ENCODE results near the gene HIGD2A.

The HIGD2A gene, protein sequence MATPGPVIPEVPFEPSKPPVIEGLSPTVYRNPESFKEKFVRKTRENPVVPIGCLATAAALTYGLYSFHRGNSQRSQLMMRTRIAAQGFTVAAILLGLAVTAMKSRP

GRCh38 chr5:176388444-176389134 lies at the start of gene HIGD2A, which contains the start of gene NOP16:
Gene HIGD2A, plus strand, starts transcription at chr5:176388751. Its CDS starts 69 bp downstream, at chr5:176388820.
Gene NOP16, minus strand, starts transcription at chr5:176388598. Its CDS starts 59 bp downstream, at chr5:176388539.
- peak; percentile 99 for DNase-seq

GRCh38 chr5:176339304-176339703 lies 49.2 kb upstream of the HIGD2A start:
- DNase-seq, result no peak

- no peak for DNase-seq
These were observed 47.0 kb upstream of the HIGD2A start for GRCh38 chr5:176341325-176342157.

- DNase-seq, result no peak
These were observed 46.4 kb upstream of the HIGD2A start for GRCh38 chr5:176342158-176342483.

- no peak for DNase-seq
These were observed 45.6 kb upstream of the HIGD2A start for GRCh38 chr5:176342766-176343458.

DNA sequence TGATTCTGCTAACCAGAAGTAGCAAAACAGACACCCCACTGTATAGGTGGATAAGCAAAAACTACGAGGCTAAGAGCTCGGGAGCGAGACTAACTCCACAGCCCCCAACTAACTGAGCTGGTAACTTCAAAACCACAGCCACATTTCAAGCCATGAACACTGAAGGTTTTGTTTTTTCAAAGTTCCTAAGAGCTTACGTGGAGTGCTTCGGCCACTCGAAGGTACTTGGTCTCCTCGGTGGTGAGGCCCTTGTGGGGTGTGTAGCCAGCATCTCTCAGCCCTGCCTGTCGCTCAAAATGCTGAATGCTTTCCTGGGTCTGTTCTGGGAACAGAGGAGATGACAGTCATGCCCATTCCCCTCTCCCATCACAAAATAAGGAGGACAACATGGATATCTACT lies 38.1 kb upstream of the HIGD2A start:
- DNase-seq, result no peak

DNA sequence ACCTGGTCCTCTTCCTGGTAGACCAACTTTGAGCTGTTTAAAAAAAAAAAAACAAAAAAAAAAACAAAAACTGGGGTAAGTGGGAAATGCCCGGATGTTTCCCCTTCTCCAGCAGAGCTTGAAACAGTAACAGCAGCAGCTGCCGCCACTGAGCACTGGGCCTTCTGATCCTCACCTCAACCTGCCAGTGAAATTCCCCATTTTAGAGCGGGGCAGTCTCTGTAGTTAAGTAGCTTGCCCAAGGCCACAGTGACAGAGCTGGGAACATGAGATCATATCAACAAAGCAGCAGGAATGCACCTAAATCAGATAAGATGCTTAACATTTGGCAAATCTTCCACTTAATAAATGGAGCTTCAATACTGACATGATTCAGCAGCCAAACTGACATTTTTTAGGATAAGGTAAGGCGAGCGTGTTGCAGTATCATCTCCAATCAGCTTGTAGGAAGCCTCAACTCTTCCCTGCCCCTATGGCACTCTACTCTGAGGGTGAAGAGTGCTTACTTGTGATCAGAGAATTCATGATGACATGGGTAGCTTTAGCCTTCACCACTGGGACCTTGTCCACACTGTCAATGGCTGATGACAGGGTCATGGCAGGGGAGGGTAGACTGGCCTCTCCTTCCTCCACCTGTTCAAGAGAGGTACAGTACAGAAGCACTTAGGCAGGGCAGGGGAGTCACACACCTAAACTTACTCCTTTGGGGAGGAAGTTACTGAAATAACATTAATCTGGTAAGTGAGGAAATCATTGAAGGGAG lies 36.3 kb upstream of the HIGD2A start:
- DNase-seq, result no peak

DNA sequence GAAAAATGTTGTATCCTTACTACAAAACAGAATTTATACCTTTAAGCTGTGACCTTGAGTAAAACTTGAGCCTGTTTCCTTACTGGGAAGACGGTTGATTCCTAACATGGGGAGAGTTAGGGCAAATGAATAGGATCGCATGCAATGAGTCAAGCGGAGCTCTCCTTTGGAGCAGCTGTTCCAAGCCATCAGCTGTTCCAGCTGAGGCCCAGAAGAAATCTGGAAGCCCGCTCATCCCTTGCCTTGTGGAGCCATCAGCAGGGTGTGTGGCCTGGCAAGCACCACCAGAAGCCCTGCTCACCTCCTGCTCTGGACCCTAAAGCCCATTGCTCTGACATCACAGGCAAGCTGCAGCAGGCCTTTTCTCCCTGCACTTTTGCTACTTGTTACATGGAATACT lies 35.0 kb upstream of the HIGD2A start:
- DNase-seq, result no peak

- DNase-seq, result no peak
These were observed 33.0 kb upstream of the HIGD2A start for GRCh38 chr5:176355400-176356178.

- DNase-seq, result no peak
These were observed 32.4 kb upstream of the HIGD2A start for GRCh38 chr5:176356179-176356566.

- no peak for DNase-seq
These were observed 28.9 kb upstream of the HIGD2A start for GRCh38 chr5:176359658-176360057.

- DNase-seq, result no peak
These were observed 27.6 kb upstream of the HIGD2A start for GRCh38 chr5:176360894-176361436.

- DNase-seq, result peak; percentile 94
These were observed 26.9 kb upstream of the HIGD2A start, which contains the start of gene KIAA1191 for GRCh38 chr5:176361437-176362232. Gene KIAA1191, minus strand, starts transcription at chr5:176361764. Its CDS starts 2,256 bp downstream, at chr5:176359508.

- no peak for DNase-seq
These were observed 26.4 kb upstream of the HIGD2A start for GRCh38 chr5:176362233-176362490.

- no peak for DNase-seq
These were observed 23.7 kb upstream of the HIGD2A start for GRCh38 chr5:176364765-176365350.

- peak; percentile 85 for DNase-seq
These were observed 23.0 kb upstream of the HIGD2A start, which contains the start of gene ARL10 for GRCh38 chr5:176365351-176366231. Gene ARL10, plus strand, starts transcription at chr5:176365487. Its CDS starts 77 bp downstream, at chr5:176365564.

DNA sequence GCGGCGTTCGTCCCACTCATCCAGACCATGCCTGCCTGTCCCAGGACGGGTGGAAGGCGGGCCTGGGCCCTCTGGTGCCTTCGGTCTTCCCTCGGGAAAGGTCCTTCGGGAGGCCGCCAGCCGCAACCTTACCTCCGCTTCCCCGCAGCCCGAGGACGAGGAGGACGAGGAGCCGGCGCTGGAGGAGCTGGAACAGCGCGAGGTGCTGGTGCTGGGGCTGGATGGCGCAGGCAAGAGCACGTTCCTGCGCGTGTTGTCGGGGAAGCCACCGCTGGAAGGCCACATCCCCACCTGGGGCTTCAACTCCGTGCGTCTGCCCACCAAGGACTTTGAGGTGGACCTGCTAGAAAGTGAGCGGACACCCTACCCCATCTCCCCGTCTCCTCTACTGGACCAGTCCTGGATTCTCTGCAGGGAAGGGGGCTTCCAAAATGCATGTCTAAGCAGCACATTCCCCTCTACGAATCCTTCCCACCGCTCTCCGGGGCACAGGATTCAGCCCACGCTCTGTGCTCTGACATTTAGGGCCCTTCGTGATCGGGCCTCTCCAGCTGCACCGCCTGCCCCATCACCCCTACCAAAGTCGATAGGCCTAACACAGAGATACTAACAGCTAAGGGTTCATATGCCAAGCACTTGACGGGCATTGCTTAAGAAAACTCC lies 22.2 kb upstream of the HIGD2A start:
- DNase-seq, result no peak

GRCh38 chr5:176368726-176369125 lies 19.8 kb upstream of the HIGD2A start:
- DNase-seq, result no peak
